DMS79 treated with DMSO at 0.1 percent for 48 hours (cell line): ENCODE measurements around the gene HEATR3.

Source experiments
- DNase-seq: peaks from one replicate; lab custom pipeline; 2025; lab: John Stamatoyannopoulos, UW

The HEATR3 gene

GRCh38 chr16:50153596-50154419 lies 88.0 kb downstream of the HEATR3 start:
- no peak for DNase-seq

- DNase-seq = no peak
Observed at GRCh38 chr16:50154420-50154950, 88.7 kb downstream of the HEATR3 start.

- DNase-seq = no peak
Observed at GRCh38 chr16:50155925-50156324, 90.2 kb downstream of the HEATR3 start.
